Renal cortex interstitium (tissue), 11 donors: Measurements from ENCODE around the gene NOP9. TPM values are rescaled to one million over a fixed set of nuclear protein-coding genes. Genes with fewer than 3 reads are reported as not detected.
"Not testable (repeated sequence)": the region's sequence is repeated elsewhere in the genome, so short reads cannot be mapped to it uniquely, and the experiment has no call there.

Source experiments
- DNase-seq, 11 donors: peaks; one replicate each; pipeline ENCODE4 v3.0.0-alpha.2; 2013; ENCODE audit warnings: low read depth in 9 of 11, low spot score in 4 of 11; ENCODE audit errors: extremely low read depth in 1 of 11
- polyA plus RNA-seq, 3 donors: library from polyadenylated mRNA; unstranded; fragments of 120-200 nt; gene quantifications; one replicate each; pipeline ENCODE4 v1.2.1, GENCODE V29; 2013; ENCODE audit not compliant: insufficient read length in 3 of 3

The NOP9 gene
- polyA plus RNA-seq, 3 donors = 25.8 to 28.5 (median 26.7) TPM

- no peak for DNase-seq
These were observed 14.9 kb downstream of the NOP9 start for GRCh38 chr14:24314377-24315193.

GRCh38 chr14:24315243-24315806 is 15.7 kb downstream of the NOP9 start:
- DNase-seq = no peak

- no peak for DNase-seq
These were observed 16.4 kb downstream of the NOP9 start for GRCh38 chr14:24315807-24316596.

GRCh38 chr14:24316597-24316950 is 16.9 kb downstream of the NOP9 start:
- no peak for DNase-seq

GRCh38 chr14:24317141-24317928 is 17.7 kb downstream of the NOP9 start:
- no peak for DNase-seq

- no peak for DNase-seq
These were observed 21.7 kb downstream of the NOP9 start for GRCh38 chr14:24321212-24321975.

GRCh38 chr14:24322672-24323071 is 23.0 kb downstream of the NOP9 start:
- DNase-seq = no peak

GRCh38 chr14:24323341-24323740 is 23.7 kb downstream of the NOP9 start:
- DNase-seq = no peak

- no peak for DNase-seq
These were observed 24.4 kb downstream of the NOP9 start for GRCh38 chr14:24324024-24324423.

GRCh38 chr14:24325041-24325530 is 25.4 kb downstream of the NOP9 start:
- no peak for DNase-seq

GRCh38 chr14:24325963-24326362 is 26.3 kb downstream of the NOP9 start:
- DNase-seq = no peak

- DNase-seq = no peak
These were observed 27.7 kb downstream of the NOP9 start for GRCh38 chr14:24327303-24327702.

GRCh38 chr14:24327914-24328313 is 28.3 kb downstream of the NOP9 start:
- DNase-seq = not testable (repeated sequence)

- no peak for DNase-seq
These were observed 29.5 kb downstream of the NOP9 start for GRCh38 chr14:24329073-24329663.

GRCh38 chr14:24329736-24330135 is 30.1 kb downstream of the NOP9 start:
- DNase-seq = no peak

- no peak for DNase-seq
These were observed 31.5 kb downstream of the NOP9 start for GRCh38 chr14:24330973-24331674.

- DNase-seq = no peak
These were observed 32.1 kb downstream of the NOP9 start for GRCh38 chr14:24331731-24332267.
